ENCODE data around the gene C1orf74.

- TF ChIP-seq RCOR1 (IDR thresholded peaks at IDR 0.05; ENCODE audit: low read depth, low read length) (no peak), MAFK (IDR thresholded peaks at IDR 0.05; ENCODE audit: partially characterized antibody) (no peak)
- TF ChIP-seq, protein P1, sequence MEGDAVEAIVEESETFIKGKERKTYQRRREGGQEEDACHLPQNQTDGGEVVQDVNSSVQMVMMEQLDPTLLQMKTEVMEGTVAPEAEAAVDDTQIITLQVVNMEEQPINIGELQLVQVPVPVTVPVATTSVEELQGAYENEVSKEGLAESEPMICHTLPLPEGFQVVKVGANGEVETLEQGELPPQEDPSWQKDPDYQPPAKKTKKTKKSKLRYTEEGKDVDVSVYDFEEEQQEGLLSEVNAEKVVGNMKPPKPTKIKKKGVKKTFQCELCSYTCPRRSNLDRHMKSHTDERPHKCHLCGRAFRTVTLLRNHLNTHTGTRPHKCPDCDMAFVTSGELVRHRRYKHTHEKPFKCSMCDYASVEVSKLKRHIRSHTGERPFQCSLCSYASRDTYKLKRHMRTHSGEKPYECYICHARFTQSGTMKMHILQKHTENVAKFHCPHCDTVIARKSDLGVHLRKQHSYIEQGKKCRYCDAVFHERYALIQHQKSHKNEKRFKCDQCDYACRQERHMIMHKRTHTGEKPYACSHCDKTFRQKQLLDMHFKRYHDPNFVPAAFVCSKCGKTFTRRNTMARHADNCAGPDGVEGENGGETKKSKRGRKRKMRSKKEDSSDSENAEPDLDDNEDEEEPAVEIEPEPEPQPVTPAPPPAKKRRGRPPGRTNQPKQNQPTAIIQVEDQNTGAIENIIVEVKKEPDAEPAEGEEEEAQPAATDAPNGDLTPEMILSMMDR (IDR thresholded peaks at IDR 0.05) = no peak
Observed at GRCh38 chr1:209809611-209810010, 25.3 kb upstream of the C1orf74 start.
